Duodenal mucosa (tissue), 2 donors: Measurements from ENCODE around the gene RNPEPL1.

Source experiments
- H3K27ac ChIP-seq: one replicate; pipeline ENCODE4 v1.7.0; 2013; ENCODE audit warnings: low read depth, low read length
- H3K27me3 ChIP-seq, 2 donors: one replicate each; pipeline ENCODE4 v1.7.0; 2013; ENCODE audit warnings: low read length in 2 of 2, control low read depth in 1 of 2; ENCODE audit not compliant: insufficient read depth in 2 of 2, control insufficient read depth in 1 of 2
- H3K36me3 ChIP-seq, 2 donors: one replicate each; pipeline ENCODE4 v1.7.0; 2013; ENCODE audit warnings: low read length in 2 of 2, control low read depth in 1 of 2; ENCODE audit not compliant: insufficient read depth in 2 of 2, control insufficient read depth in 1 of 2
- H3K4me1 ChIP-seq, 2 donors: one replicate each; pipeline ENCODE4 v1.7.0; 2013; ENCODE audit warnings: low read length in 2 of 2, control low read depth in 1 of 2; ENCODE audit not compliant: insufficient read depth in 2 of 2, control insufficient read depth in 1 of 2
- H3K4me3 ChIP-seq, 2 donors: one replicate each; pipeline ENCODE4 v1.7.0; 2013; ENCODE audit warnings: low read length in 2 of 2, low read depth in 1 of 2
- H3K9ac ChIP-seq, 2 donors: one replicate each; pipeline ENCODE4 v1.7.0; 2013; ENCODE audit warnings: low read length in 2 of 2, low read depth in 1 of 2
- H3K9me3 ChIP-seq, 2 donors: one replicate each; pipeline ENCODE4 v1.7.0; 2013; ENCODE audit warnings: low read length in 2 of 2, control low read depth in 1 of 2; ENCODE audit not compliant: control insufficient read depth in 1 of 2

Gene RNPEPL1

GRCh38 chr2:240564561-240565332 is 3.5 kb upstream of the RNPEPL1 start:
- Histone ChIP-seq H3K9ac (peak overlapping the region; percentile 88 to 97), H3K36me3 (no peaks in the 10 kb centered on the region), H3K4me1 (peaks cover 58 to 62% of the 10 kb centered on the region in 2 donors), H3K4me3 (peak overlapping the region; percentile 65 to 73), H3K9me3 (no peaks in the 10 kb centered on the region), H3K27me3 (no peaks in the 10 kb centered on the region), H3K27ac (peak overlapping the region; percentile 98)

GRCh38 chr2:240565333-240566202 is 2.7 kb upstream of the RNPEPL1 start:
- no peaks in the 10 kb centered on the region for H3K36me3 ChIP-seq
- H3K4me3 ChIP-seq = peak overlapping the region; percentile 65 to 73
- no peaks in the 10 kb centered on the region for H3K9me3 ChIP-seq
- peaks cover 64 to 67% of the 10 kb centered on the region in 2 donors for H3K4me1 ChIP-seq
- peak overlapping the region; percentile 98 for H3K27ac ChIP-seq
- H3K27me3 ChIP-seq = no peaks in the 10 kb centered on the region
- H3K9ac ChIP-seq = peak overlapping the region; percentile 88 to 97

GRCh38 chr2:240566203-240567136 is 1.8 kb upstream of the RNPEPL1 start:
- H3K9me3 ChIP-seq = no peaks in the 10 kb centered on the region
- H3K4me3 ChIP-seq = peak overlapping the region; percentile 74 to 80
- H3K36me3 ChIP-seq = no peaks in the 10 kb centered on the region
- peak overlapping the region; percentile 98 for H3K27ac ChIP-seq
- H3K9ac ChIP-seq = peak overlapping the region; percentile 88 to 97
- H3K4me1 ChIP-seq = peaks cover 64 to 71% of the 10 kb centered on the region in 2 donors
- H3K27me3 ChIP-seq = no peaks in the 10 kb centered on the region

- peaks cover 0 to 5% of the 10 kb centered on the region in 2 donors for H3K36me3 ChIP-seq
- peak overlapping the region; percentile 74 to 80 for H3K4me3 ChIP-seq
- peaks cover 56 to 64% of the 10 kb centered on the region in 2 donors for H3K4me1 ChIP-seq
- peak overlapping the region; percentile 66 to 87 for H3K9ac ChIP-seq
- H3K27ac ChIP-seq = peak overlapping the region; percentile 92
- H3K9me3 ChIP-seq = no peaks in the 10 kb centered on the region
- H3K27me3 ChIP-seq = no peaks in the 10 kb centered on the region
Measured at GRCh38 chr2:240567137-240567871, 980 bp upstream of the RNPEPL1 start.

- peak overlapping the region; percentile 50 for H3K27ac ChIP-seq
- peak overlapping the region; percentile 63 to 85 for H3K9ac ChIP-seq
- no peaks in the 10 kb centered on the region for H3K9me3 ChIP-seq
- peaks cover 54 to 58% of the 10 kb centered on the region in 2 donors for H3K4me1 ChIP-seq
- H3K36me3 ChIP-seq = peaks cover 0 to 19% of the 10 kb centered on the region in 2 donors
- no peaks in the 10 kb centered on the region for H3K27me3 ChIP-seq
- peak overlapping the region; percentile 87 to 94 for H3K4me3 ChIP-seq
Measured at GRCh38 chr2:240568678-240569522, 616 bp downstream of the RNPEPL1 start.

GRCh38 chr2:240569523-240569997 is 1.3 kb downstream of the RNPEPL1 start:
- Histone ChIP-seq H3K27me3 (no peaks in the 10 kb centered on the region), H3K36me3 (peaks cover 4 to 25% of the 10 kb centered on the region in 2 donors), H3K9ac (peak overlapping the region; percentile 63 to 85), H3K27ac (no peak overlapping the region), H3K4me3 (peak overlapping the region; percentile 87 to 94), H3K4me1 (peaks cover 48 to 52% of the 10 kb centered on the region in 2 donors), H3K9me3 (no peaks in the 10 kb centered on the region)

- peaks cover 7 to 30% of the 10 kb centered on the region in 2 donors for H3K36me3 ChIP-seq
- peak overlapping the region; percentile 87 to 94 for H3K4me3 ChIP-seq
- H3K9me3 ChIP-seq = no peaks in the 10 kb centered on the region
- no peaks in the 10 kb centered on the region for H3K27me3 ChIP-seq
- peak overlapping the region in 1 of 2 donors; percentile 63 for H3K9ac ChIP-seq
- H3K27ac ChIP-seq = no peak overlapping the region
- peaks cover 43 to 47% of the 10 kb centered on the region in 2 donors for H3K4me1 ChIP-seq
Measured at GRCh38 chr2:240569998-240570530, 1.8 kb downstream of the RNPEPL1 start.

- no peaks in the 10 kb centered on the region for H3K27me3 ChIP-seq
- H3K9ac ChIP-seq = no peak overlapping the region
- no peak overlapping the region for H3K27ac ChIP-seq
- H3K36me3 ChIP-seq = peaks cover 7 to 37% of the 10 kb centered on the region in 2 donors
- H3K4me3 ChIP-seq = peak overlapping the region in 1 of 2 donors; percentile 94
- H3K9me3 ChIP-seq = no peaks in the 10 kb centered on the region
- peaks cover 36 to 40% of the 10 kb centered on the region in 2 donors for H3K4me1 ChIP-seq
Measured at GRCh38 chr2:240570531-240571313, 2.4 kb downstream of the RNPEPL1 start.
